Activated CD8-positive, alpha-beta memory T cell treated with anti-CD3 and anti-CD28 coated beads for 36 hours (primary cell): ENCODE data around the gene RHOBTB1. TPM values are rescaled to one million over a fixed set of nuclear protein-coding genes. Genes with fewer than 3 reads are reported as not detected.

Source experiments
- CTCF ChIA-PET: fragments of 350-600 bp; sonication (Branson Sonifier 250); formaldehyde crosslinking; loops from one replicate; lab custom pipeline; 2021; ENCODE audit warnings: antibody characterized with exemption; lab: Charles Lee
- POLR2A ChIA-PET: fragments of 350-600 bp; sonication (Branson Sonifier 250); formaldehyde crosslinking; loops from one replicate; lab custom pipeline; 2021; ENCODE audit warnings: antibody characterized with exemption; lab: Charles Lee
- total RNA-seq, 2 experiments: library from RNA; stranded (reverse); gene quantifications; one replicate each; pipeline ENCODE4 v1.2.3, GENCODE V29; 2021

RHOBTB1 gene
- total RNA-seq, 2 experiments from 2014 or later, result not detected

DNA sequence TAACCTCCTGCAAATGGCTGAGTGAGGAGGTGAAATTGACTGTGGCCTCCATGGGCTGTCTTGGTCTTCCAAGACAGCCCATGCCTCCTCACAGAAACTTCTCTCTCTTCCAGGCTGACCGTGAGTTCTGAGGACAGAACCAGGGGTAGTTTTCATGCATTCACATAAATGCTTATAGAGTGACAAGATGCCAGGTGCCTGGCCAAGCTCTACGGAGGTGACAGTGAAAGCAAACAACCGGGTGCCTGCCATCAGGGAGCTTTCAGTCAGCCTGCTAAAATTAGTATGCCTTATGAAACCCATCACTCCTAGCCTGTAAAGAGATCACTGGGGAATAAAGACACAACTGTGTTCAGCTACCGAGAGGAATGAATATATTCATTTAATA, 919 bp upstream of the RHOBTB1 start:
- CTCF ChIA-PET, result no interaction called here

DNA sequence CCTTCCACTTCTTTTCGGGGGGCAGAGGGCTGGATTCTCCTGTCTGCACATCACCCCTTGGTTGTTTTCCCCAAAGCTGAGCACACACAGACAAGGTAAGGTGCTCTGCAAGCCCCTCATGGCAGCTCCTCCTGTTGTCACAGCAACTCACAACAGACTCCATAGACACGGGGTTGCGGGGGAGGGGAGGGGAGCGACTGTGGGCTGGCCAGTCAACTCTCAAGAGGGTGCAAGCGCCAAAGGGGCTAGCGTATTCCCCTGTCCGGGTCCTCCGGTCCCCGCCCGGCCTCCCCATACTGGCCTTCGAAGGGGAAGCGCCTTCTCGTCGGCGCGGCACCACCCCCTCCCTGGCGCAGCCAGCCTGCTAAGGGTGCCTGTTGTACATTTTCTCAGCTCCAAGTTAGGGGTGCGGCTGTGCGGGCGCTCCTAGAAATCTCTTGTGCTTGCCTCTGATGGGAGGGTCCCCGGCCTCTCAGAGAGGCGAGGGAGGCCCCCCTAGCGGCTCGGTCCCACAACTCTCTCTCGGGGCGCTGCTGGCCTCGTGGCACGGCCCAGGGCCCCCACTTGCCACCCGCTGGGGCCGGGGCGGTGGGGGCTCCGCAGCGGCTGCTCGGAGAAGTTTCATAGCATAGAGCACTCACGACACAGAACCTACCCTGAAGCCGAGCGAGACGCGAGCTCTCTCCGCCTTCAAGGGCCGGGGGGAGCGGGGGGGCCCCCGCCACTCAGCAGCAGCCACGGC, 498 bp downstream of the RHOBTB1 start:
- CTCF ChIA-PET, result no interaction called here
- POLR2A ChIA-PET, result no interaction called here

More for the DNA sequence above, 919 bp upstream of the RHOBTB1 start:
- POLR2A ChIA-PET, result no interaction called here

GRCh38 chr10:60942788-60943315, 1.1 kb downstream of the RHOBTB1 start:
- ChIA-PET POLR2A (no interaction called here), CTCF (no interaction called here)

- POLR2A ChIA-PET, result no interaction called here
- CTCF ChIA-PET, result no interaction called here
Observed at GRCh38 chr10:60942134-60942787, 1.7 kb downstream of the RHOBTB1 start.

GRCh38 chr10:60940446-60940845, 3.5 kb downstream of the RHOBTB1 start:
- POLR2A ChIA-PET, result no interaction called here
- CTCF ChIA-PET, result no interaction called here

DNA sequence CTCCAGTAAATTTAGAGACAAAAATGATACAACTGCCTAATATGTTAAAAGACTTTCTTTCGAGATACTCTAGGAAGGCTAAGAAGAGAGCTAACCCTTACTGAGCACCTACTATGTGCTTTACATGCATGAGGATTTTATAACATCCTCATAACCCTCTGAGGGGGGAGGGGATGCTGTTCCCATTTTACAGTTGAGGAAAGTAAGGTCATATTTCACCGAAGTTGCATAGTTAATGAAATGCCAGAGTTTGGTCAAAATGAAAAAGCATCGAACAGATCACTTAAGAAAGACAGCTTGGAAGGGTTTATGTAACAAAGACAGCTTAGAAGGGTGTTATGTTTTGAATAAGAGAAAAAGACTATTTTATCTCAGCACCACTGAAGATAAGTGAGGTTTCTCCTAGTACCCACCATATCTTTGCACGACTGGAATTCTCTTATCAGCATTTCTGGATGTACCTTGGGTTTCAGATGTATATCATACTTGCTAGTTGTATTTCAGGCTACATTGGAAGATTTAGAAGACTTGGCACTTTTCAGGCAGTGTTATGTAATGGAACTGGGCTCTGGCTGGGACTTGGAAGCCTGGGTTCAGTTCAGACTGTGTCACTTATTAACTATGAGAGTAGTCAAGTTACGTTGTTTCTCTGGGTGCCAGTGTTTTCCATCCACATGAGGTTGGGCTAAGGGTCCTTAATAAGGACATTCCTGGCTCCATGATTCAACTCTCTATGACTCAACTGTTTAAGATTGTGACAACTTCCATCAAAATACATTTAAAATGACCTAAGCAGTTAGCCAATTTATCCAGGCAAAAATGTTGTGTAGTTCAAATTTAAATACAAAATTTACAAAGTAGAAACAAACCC, 6.0 kb downstream of the RHOBTB1 start:
- ChIA-PET CTCF (no interaction called here), POLR2A (no interaction called here)

DNA sequence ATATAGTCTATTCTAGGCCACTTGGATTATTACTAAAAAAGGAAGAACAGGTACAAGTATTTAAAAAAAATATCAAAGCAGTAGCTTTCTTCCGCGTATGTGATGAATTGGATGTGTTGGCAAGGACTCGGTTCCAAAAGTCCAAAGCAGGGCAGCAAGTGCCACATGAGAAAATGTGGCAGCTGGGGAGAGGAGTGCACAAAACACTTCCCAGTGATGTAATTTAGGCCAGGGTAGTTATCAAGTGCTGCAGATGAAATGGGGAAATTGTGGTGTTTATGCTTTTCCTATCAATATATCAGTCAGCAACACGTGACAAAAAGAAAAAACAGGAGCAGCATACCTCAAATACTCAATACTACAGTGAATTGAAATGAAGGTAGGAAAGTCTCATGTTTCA, 7.0 kb downstream of the RHOBTB1 start:
- CTCF ChIA-PET, result no interaction called here
- POLR2A ChIA-PET, result no interaction called here

GRCh38 chr10:60934215-60935175, 9.5 kb downstream of the RHOBTB1 start:
- CTCF ChIA-PET, result no interaction called here
- POLR2A ChIA-PET, result no interaction called here

DNA sequence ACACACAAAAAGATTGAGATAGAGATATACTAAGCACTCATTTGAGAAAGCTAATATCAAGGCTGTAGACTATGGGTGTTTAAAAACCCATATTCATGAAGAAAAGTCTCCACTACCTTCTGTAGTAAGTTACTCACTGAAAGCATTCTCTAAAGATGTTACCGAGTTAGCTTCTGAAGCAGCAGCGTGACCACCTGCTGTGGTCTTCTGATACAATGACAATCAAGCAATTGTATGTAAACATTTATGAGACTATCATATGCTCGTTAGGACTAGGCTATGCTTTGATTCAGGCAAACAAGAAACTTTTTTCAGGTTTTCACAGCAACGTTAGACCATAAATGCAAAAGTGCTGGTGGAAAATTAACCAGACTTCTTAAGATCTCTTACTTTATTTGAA, 11.2 kb downstream of the RHOBTB1 start:
- POLR2A ChIA-PET, result no interaction called here

DNA sequence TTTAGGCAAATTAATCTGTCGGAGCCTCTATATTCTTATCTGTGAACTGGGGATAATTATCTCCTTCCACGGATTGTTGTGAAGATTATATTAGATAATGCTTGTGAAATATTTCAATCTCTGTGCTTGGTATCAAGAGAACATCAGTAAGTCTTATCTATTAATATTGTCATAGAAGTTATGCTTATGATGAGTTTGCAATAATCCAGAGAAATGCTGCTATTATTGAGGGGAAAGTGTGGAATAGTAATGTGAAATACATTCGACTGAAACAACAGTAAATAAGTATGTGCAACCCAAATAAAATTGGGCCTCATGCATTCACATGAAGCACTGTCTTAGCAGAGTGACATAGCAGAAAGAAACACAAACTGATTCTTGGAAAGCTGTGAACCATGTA, 13.7 kb downstream of the RHOBTB1 start:
- ChIA-PET POLR2A (no interaction called here), CTCF (no interaction called here)

More for the DNA sequence above, 11.2 kb downstream of the RHOBTB1 start:
- CTCF ChIA-PET, result interaction anchor here (0.6 kb wide), 1 partner anchor 10 kb away, joined by 4 read pairs; no protein-coding TSS in a partner anchor

DNA sequence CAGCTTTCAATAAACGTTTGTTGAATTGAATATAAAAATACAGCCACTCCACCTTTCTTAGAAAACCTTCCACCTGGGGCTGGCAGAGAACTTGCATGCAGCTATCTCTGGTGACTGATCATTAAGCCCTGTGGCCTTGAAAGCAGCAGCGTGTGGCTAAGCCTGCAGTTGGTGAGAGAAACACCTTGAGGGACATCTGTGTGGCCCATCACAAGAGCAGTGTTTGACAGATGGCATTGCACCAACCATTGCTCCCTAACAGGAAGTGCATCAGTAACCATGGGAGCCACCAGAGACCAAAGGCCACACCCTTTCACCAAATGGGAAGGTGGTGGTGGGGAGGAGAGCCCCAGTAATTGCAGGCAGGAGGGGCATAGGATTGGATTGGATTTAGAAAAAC, 22.4 kb downstream of the RHOBTB1 start:
- CTCF ChIA-PET, result no interaction called here

DNA sequence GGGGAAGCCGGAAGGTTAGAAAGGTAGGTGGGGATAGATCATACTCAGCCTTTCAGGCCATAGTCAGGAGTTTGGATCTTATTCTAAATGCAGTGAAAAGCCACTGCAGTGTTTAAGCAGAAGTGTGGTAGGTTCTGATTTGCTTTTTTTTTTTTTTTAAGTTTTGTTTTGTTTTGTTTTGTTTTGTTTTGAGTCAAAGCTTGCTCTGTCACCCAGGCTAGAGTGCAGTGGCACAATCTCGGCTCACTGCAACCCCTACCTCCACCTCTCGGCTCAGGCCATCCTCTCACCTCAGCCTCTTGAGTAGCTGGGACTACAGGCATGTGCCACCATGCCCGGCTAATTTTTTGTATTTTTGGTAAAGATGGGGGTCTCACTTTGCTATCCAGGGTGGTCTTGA, 23.5 kb downstream of the RHOBTB1 start:
- ChIA-PET CTCF (no interaction called here), POLR2A (no interaction called here)

More for the DNA sequence above, 22.4 kb downstream of the RHOBTB1 start:
- POLR2A ChIA-PET, result no interaction called here

- CTCF ChIA-PET, result no interaction called here
- POLR2A ChIA-PET, result no interaction called here
Observed at GRCh38 chr10:60919551-60919950, 24.4 kb downstream of the RHOBTB1 start.

DNA sequence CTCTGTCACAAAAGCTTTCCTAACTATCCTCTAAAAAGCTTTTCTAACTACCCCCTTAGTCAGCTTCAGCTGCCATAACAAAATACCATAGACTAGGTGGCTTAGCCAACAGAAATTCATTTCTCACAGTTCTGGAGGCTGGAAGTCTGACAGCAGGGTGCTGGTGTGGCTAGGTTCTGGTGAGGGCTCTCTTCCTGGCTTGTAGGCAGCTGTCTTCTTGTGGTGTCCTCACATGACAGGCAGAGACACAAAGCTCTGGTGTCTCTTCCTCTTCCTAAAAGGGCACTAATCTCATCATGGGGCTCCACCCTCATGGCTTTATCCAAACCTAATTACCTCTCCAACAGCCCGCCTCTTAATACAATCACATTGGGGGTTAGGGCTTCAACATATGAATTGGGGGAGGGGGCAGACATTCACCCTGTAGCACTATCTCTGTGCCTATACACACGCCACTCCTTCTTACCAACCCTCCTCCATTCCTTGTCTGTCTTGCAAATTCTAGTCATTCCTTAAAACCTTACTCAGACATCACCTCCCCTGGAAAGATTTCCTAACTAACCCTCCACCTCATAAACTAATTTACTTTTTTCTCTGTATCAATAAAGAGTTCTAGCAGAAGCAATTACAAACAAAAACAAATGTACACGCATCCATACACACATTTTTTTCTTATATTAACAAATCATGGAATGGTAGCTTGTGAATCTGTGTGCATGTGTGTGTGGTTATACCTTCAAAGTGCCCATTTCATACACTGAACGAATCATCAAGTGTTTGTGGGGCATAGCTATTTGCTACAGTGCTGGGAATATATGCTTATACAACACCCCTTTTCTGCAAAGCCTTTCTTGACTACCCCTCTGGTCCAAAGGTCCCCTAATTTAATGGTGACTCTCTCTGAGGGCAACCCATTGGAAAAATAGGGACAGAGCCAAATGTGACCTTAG, 26.4 kb downstream of the RHOBTB1 start:
- CTCF ChIA-PET, result no interaction called here
- POLR2A ChIA-PET, result no interaction called here

GRCh38 chr10:60916025-60916424, 28.0 kb downstream of the RHOBTB1 start:
- ChIA-PET POLR2A (no interaction called here), CTCF (no interaction called here)

DNA sequence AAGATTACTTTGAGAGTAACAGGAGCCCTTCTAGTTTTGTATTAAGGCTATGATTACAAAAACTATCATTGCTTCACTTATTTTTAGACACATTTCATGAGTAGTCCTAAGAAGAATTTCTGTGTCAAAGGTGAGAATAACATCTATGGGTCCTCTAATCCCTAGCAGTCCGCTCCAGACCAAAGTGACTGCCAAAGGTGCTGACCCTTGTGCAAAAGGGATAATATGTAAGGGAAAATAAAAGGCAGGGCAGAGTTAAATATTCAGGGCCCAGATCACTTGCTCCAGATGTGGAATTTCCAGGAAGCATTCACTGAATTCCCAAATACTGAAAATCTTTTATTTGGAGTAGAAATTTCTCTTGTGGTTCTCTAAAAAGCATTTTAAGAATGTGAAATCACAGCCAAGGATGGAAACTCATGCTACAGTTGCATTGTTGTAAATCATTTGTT, 29.3 kb downstream of the RHOBTB1 start:
- POLR2A ChIA-PET, result no interaction called here
- CTCF ChIA-PET, result no interaction called here

DNA sequence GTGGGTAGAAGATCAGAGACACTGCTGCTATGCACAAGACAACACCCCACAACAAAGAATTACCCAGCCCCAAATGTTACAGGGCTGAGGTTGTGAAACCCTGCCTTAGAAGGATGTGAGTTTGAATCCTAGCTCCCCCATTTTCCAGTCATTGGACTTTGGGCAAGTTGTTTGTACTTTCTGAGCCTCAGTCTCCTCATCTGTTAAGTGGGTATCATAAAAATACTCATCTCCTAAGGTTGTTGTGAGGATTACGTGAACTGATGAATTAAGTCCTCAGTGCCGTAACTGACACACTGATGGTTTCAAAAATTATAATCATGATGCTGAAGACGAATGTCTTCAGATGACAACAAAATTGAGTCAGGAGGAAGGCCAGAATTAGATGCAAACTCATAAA, 30.3 kb downstream of the RHOBTB1 start:
- ChIA-PET POLR2A (no interaction called here), CTCF (no interaction called here)

DNA sequence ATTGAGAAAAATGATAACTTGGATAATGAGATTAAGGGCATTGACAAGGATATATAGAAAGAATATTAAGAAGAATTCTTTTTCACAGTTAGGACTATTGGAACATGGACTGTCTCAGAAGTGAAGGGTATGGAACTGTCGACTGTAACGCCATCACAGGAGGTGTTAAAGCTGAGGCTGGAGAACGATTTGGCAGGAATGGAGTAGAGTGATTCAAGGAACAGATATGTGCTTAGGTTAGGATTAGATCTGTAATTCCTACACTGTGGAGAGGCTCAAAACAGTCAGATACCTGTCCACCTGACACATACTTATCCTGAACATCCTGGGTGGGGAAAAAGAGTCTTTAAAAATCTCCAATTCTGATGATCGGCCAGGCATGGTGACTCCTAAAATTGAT, 30.9 kb downstream of the RHOBTB1 start:
- POLR2A ChIA-PET, result no interaction called here
- CTCF ChIA-PET, result no interaction called here
